T-helper 1 cell treated with Interleukin-12 subunit alpha and Interleukin-12 subunit beta and Interleukin-4 antibody, amounts not matched to agents 30 μg/mL and 1 μg/mL, for 36 hours (primary cell): ENCODE results near the gene DUSP8.
"Not testable (repeated sequence)": the region's sequence is repeated elsewhere in the genome, so short reads cannot be mapped to it uniquely, and the experiment has no call there.

Experiments used
- H3K27ac Mint-ChIP-seq: one replicate; pipeline ENCODE4 v1.8.0; 2021; ENCODE audit warnings: mild to moderate bottlenecking, mixed read lengths
- H3K27me3 Mint-ChIP-seq: one replicate; pipeline ENCODE4 v1.8.0; 2021; ENCODE audit warnings: low read depth, mixed read lengths
- H3K36me3 Mint-ChIP-seq: one replicate; pipeline ENCODE4 v1.8.0; 2021; ENCODE audit warnings: low read depth, mixed read lengths
- H3K4me1 Mint-ChIP-seq: one replicate; pipeline ENCODE4 v1.8.0; 2021; ENCODE audit warnings: low read depth, mixed read lengths
- H3K4me3 Mint-ChIP-seq: one replicate; pipeline ENCODE4 v1.8.0; 2021; ENCODE audit warnings: mild to moderate bottlenecking, moderate library complexity, mixed read lengths
- H3K9me3 Mint-ChIP-seq: one replicate; pipeline ENCODE4 v1.8.0; 2021; ENCODE audit warnings: mixed read lengths

Gene DUSP8, protein sequence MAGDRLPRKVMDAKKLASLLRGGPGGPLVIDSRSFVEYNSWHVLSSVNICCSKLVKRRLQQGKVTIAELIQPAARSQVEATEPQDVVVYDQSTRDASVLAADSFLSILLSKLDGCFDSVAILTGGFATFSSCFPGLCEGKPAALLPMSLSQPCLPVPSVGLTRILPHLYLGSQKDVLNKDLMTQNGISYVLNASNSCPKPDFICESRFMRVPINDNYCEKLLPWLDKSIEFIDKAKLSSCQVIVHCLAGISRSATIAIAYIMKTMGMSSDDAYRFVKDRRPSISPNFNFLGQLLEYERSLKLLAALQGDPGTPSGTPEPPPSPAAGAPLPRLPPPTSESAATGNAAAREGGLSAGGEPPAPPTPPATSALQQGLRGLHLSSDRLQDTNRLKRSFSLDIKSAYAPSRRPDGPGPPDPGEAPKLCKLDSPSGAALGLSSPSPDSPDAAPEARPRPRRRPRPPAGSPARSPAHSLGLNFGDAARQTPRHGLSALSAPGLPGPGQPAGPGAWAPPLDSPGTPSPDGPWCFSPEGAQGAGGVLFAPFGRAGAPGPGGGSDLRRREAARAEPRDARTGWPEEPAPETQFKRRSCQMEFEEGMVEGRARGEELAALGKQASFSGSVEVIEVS

DNA sequence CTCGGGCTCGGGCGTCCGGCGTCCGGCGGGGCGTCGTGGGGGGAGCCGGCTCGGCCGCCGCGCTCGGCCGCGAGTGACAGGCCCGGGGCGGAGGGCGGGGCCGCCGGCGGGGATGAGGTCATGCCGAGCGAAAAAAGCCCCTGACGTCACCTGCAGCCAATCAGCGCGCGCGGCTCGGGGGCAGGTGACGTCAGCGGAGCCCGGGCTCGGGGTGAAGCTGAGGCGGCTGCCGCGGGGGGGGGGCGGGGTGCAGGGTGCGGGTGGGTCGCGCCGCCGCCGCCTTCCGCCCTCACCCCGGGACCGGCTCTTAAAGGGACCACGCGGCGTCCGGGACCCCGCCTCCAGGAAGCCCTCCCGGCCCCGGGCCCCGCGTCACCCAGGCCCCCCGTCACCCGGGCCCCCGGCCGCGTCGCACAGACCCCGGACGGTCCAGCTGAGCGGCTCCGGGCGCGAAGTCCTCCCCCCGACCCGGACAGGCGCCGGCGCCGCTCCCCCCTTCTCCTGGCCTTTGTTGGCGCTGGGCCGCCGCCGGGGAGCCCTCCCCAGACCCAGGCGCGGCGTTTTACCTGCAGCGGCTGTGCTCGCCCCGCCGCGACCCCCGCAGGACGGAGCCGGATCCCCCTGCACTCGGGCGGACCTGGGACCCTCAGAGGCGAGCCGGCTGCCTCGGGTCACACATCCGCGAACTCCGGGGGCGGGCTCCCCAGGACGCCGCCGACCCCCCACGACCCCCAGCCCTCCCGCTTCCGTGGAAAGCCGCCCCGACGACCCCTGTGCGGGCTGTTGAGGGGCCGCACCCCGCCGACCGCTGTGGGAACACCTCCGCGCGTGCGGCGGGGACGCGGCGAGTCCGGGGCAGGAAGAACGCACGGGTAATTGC lies at the start of gene DUSP8:
TSS of gene DUSP8 (minus strand) at position 75 of the 880 bp plus-strand sequence. CDS start 6,445 bp downstream, outside the sequence.
- Mint-ChIP-seq H3K4me3 (no peak within 1 kb of the TSS), H3K4me1 (peaks cover 6% of the 10 kb centered on the region), H3K27ac (no peak within 1 kb of the TSS), H3K27me3 (peaks cover 40% of the 10 kb centered on the region), H3K36me3 (no peaks in the 10 kb centered on the region), H3K9me3 (no peaks in the 10 kb centered on the region)

DNA sequence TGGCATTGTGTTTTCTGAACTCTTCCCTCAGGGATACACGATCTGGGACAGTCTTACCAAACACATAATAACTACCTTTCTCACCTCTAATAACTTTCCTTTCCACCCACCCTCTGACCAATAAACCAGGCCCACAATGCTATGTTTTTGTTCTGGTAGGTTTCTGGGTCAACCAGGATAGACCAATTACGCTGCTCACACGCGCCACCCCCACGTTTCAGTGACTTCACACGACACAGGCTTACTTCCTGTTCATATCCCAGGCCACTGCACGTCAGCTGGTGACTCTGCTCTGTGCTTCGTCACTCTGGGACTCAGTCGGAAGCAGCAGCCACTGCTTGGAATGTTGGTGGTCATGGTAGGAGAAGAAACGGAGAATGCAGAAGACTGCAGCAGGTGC lies 47.4 kb upstream of the DUSP8 start:
- Mint-ChIP-seq H3K36me3 (no peaks in the 10 kb centered on the region), H3K27me3 (peaks cover 4% of the 10 kb centered on the region), H3K4me3 (no peak overlapping the region), H3K9me3 (no peaks in the 10 kb centered on the region), H3K4me1 (peaks cover 1% of the 10 kb centered on the region), H3K27ac (no peak overlapping the region)

DNA sequence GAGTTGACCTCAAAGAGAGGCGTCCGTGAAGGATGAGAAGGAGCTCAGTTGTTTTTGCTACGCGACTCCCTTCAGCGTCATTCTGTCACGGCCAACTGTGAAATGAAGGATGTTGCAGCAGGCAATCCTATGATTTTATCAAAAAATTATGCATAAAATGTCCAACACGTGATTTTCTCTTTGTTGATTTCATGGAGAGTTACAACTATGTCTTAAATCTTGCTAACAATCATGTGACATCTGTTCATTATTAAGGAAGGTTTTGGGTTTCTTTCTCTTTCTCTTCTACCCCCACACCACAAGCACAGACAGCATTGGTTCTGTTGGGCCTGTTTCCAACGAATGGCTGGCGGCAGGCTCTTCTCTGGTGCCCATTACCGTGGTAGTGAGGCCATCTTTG lies 46.2 kb upstream of the DUSP8 start:
- H3K4me3 Mint-ChIP-seq, result no peak overlapping the region
- no peaks in the 10 kb centered on the region for H3K36me3 Mint-ChIP-seq
- peaks cover 4% of the 10 kb centered on the region for H3K27me3 Mint-ChIP-seq
- no peak overlapping the region for H3K27ac Mint-ChIP-seq
- H3K4me1 Mint-ChIP-seq, result peaks cover 1% of the 10 kb centered on the region
- no peaks in the 10 kb centered on the region for H3K9me3 Mint-ChIP-seq

DNA sequence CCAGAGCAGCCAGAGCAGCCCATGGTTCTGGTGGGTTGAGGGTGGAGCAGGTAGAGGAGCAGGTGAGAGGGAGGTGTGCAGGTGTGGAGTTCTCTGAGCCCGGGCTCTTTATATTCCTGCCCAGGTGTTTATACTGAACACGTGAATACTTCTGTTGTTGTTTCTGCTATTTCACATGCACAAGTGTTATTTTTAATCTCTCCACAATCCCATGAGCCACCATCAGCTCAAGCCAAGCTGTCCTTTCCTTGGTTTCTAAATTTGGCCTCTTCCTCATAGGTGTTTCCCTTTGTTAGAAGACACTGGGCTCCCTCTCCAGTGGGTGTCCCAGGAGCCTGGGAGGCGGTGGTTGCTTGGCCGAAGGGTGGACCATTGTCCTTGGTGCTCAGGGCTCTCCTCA lies 36.3 kb upstream of the DUSP8 start, which contains the start of gene KRTAP5-3:
TSS of gene KRTAP5-3 (minus strand) at position 101 of the 400 bp plus-strand sequence. CDS start at position 23, 78 bp downstream.
- no peaks in the 10 kb centered on the region for H3K36me3 Mint-ChIP-seq
- no peaks in the 10 kb centered on the region for H3K9me3 Mint-ChIP-seq
- H3K27ac Mint-ChIP-seq, result no peak within 1 kb of the TSS
- peaks cover 10% of the 10 kb centered on the region for H3K27me3 Mint-ChIP-seq
- H3K4me1 Mint-ChIP-seq, result no peaks in the 10 kb centered on the region
- no peak within 1 kb of the TSS for H3K4me3 Mint-ChIP-seq

DNA sequence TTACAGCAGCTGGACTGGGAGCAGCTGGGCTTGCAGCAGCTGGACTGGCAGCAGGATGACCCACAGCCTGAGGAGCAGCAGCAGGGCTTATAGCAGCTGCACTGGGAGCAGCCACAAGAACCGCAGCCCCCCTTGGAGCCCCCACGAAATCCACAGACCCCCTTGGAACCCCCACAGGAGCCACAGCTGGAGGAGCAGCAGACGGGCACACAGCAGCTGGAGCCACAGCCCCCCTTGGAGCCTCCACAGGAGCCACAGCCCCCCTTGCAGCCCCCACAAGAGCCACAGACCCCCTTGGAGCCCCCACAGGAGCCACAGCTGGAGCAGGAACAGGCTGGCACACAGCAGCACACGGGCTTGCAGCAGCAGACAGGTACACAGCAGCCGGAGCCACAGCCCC lies 35.8 kb upstream of the DUSP8 start:
- not testable (repeated sequence) for H3K9me3 Mint-ChIP-seq, H3K27ac Mint-ChIP-seq, H3K4me1 Mint-ChIP-seq, H3K4me3 Mint-ChIP-seq, H3K36me3 Mint-ChIP-seq
- peaks cover 14% of the 10 kb centered on the region for H3K27me3 Mint-ChIP-seq

DNA sequence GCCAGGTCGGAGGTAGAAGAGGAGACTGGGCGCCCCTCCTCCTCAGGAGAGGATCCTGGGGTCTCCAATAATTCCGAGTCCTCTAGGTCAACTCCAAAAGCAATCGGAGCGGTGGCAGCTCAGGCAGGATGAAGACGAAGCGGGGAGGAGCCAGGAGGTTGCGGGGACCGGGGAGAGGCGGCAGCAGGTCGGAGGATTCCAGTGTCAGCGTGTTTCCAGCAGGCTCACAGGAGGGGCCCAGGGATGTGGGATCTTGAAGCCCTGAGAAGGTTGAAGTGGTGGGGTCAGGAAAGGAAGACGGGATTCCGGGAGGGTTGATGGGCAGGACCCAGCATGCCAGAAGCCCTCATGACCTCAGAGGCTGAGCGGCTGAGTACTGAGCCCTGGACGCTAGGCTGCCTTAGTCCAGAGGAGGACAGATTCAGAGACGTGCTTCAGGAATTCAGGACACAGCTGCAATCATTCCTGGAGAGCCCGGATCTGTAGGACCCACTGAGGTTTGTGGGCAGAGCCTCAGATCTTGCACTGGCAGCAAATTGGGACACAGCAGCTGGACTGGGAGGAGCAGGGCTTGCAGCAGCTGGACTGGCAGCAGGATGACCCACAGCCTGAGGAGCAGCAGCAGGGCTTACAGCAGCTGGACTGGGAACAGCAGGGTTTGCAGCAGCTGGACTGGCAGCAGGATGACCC lies 35.2 kb upstream of the DUSP8 start:
- H3K4me1 Mint-ChIP-seq, H3K9me3 Mint-ChIP-seq, H3K4me3 Mint-ChIP-seq, H3K36me3 Mint-ChIP-seq, H3K27ac Mint-ChIP-seq: not testable (repeated sequence)
- H3K27me3 Mint-ChIP-seq, result peaks cover 18% of the 10 kb centered on the region

DNA sequence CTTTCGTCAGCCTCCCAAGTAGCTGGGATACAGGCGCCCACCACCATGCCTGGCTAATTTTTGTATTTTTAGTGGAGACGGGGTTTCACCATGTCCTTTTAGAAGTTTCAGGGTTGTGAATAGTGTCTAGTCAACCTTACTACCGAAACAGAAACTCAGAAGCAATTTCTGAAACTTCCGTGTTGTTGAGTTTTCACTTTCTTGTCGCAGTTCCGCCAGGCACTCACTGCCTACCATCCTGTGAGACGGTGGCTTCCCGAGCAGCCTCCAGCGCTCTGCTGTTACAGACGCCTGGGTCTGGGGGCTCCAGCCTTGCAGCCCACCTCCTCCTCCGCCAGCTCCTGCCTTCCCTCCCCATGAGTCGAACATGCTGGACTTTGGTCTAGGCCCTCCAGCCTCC lies 33.9 kb upstream of the DUSP8 start:
- H3K36me3 Mint-ChIP-seq, H3K4me1 Mint-ChIP-seq, H3K27ac Mint-ChIP-seq, H3K9me3 Mint-ChIP-seq, H3K4me3 Mint-ChIP-seq: not testable (repeated sequence)
- H3K27me3 Mint-ChIP-seq, result peaks cover 25% of the 10 kb centered on the region

DNA sequence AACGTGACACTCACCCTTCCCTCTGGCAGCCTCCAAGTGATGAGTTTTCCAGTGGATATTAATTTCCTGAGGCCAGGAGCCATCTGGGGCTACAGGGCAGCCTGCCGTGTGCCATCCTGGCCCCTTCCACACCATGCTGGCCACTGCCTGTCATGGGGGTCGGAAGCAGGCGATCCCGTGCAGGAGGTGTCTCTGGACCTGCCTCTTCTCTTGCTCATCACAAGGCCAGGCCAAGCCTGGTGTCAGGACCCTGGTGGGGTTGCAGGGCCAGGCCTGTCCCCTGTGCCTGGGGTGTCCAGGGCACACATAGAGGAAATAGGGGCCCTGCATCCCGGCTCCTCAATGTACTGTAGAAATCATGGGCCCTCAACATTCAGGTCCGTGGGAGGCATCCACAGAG lies 32.6 kb upstream of the DUSP8 start:
- Mint-ChIP-seq H3K36me3 (no peaks in the 10 kb centered on the region), H3K9me3 (no peaks in the 10 kb centered on the region), H3K27me3 (peaks cover 34% of the 10 kb centered on the region), H3K4me3 (no peak overlapping the region), H3K27ac (no peak overlapping the region), H3K4me1 (no peaks in the 10 kb centered on the region)

DNA sequence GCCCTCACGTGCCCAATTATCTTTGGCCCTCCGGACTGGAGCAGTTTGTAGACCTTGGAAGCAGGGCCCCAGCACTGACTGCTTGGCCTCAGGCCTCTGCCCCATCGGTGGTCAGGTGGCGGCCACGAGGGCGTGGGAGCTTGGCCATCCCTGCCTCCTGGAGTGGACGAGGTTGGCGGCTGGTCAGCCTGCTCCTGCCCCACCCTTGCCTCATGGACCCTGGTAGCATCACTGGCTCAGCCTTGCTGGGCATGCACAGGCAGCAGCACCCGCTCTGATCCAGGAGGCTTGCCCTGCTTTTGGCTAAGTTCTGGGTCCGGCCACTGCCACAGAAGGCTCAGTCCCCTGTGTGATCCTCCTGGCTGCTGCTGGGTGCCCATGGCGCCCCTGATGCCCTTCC lies 32.1 kb upstream of the DUSP8 start:
- H3K27me3 Mint-ChIP-seq, result peaks cover 39% of the 10 kb centered on the region
- H3K27ac Mint-ChIP-seq, result no peak overlapping the region
- no peaks in the 10 kb centered on the region for H3K36me3 Mint-ChIP-seq
- H3K9me3 Mint-ChIP-seq, result no peaks in the 10 kb centered on the region
- H3K4me1 Mint-ChIP-seq, result no peaks in the 10 kb centered on the region
- H3K4me3 Mint-ChIP-seq, result no peak overlapping the region

DNA sequence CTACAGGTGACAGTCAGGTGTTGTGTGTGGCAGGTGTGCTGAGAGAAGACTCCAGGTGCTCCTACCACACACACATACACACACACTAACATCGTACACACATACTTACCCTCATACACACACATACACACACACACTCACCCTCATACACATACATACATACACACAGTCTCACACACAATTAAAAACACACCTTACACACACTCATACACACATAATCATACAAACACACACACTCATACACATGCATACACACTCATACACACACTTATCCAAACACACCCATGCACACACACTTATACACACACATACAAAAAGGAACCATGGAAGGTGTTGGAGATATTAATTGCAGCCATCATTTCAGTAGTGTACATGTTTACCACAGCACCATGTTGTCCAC lies 31.6 kb upstream of the DUSP8 start:
- H3K36me3 Mint-ChIP-seq, result no peaks in the 10 kb centered on the region
- H3K4me3 Mint-ChIP-seq, result no peak overlapping the region
- no peaks in the 10 kb centered on the region for H3K9me3 Mint-ChIP-seq
- H3K27me3 Mint-ChIP-seq, result peaks cover 44% of the 10 kb centered on the region
- no peak overlapping the region for H3K27ac Mint-ChIP-seq
- no peaks in the 10 kb centered on the region for H3K4me1 Mint-ChIP-seq

DNA sequence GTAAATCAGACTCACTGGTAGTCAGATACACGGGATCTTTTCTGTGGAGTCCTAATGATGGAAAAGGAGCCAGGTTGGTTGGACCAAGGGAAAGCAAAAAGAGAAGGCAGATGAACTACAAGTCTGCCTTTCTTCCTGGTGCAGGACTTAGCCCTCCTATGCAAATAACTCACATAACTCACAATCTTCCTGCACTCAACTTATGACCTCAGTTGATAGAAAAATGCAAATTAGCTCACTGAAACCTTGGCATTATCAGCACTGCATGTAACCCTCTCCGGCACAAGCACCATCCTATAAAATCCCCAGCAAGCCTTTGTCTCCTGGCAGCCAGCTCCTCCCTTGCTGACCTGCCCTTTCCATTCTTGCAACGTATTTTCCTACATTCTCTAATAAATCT lies 29.6 kb upstream of the DUSP8 start:
- not testable (repeated sequence) for H3K4me1 Mint-ChIP-seq, H3K36me3 Mint-ChIP-seq, H3K27ac Mint-ChIP-seq, H3K9me3 Mint-ChIP-seq, H3K4me3 Mint-ChIP-seq
- H3K27me3 Mint-ChIP-seq, result peaks cover 51% of the 10 kb centered on the region

DNA sequence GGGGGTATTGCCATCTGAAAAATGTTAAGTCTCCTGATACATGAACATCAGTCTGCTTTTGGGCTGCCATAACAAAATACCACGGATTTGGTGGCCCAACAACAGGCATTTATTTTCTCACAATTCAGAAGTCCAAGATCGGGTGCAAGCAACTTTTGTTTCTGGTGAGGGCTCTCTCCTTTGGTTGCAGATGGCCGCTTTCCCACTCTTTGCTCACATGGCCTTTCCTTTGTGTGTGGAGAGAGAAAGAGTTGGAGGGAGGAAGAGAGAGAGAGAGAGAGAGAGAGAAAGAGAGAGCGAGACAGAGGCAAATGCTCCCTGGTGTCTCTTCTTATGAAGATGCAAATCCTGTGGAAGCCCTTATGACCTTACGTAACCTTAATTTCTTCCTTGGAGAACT lies 28.6 kb upstream of the DUSP8 start:
- no peaks in the 10 kb centered on the region for H3K4me1 Mint-ChIP-seq
- H3K4me3 Mint-ChIP-seq, result no peak overlapping the region
- H3K27ac Mint-ChIP-seq, result no peak overlapping the region
- H3K9me3 Mint-ChIP-seq, result no peaks in the 10 kb centered on the region
- H3K27me3 Mint-ChIP-seq, result peaks cover 60% of the 10 kb centered on the region
- H3K36me3 Mint-ChIP-seq, result no peaks in the 10 kb centered on the region

DNA sequence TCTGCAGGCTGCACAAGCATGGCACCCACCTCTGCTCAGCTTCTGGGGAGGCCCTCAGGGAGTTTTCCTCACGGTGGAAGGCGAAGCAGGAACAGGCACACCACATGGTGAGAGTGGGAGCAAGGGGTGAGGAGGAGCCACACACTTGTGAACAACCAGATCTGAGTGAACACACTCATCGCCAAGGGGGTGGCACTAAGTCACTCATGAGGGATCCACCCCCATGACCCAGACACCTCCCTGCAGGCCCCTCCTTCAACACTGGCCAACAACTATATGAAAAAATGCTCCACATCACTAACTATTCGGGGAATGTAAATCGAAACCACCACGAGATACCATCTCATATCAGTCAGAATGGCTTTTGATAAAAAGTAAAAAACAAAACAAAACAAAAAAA lies 26.7 kb upstream of the DUSP8 start:
- no peaks in the 10 kb centered on the region for H3K36me3 Mint-ChIP-seq
- no peak overlapping the region for H3K4me3 Mint-ChIP-seq
- peaks cover 75% of the 10 kb centered on the region for H3K27me3 Mint-ChIP-seq

DNA sequence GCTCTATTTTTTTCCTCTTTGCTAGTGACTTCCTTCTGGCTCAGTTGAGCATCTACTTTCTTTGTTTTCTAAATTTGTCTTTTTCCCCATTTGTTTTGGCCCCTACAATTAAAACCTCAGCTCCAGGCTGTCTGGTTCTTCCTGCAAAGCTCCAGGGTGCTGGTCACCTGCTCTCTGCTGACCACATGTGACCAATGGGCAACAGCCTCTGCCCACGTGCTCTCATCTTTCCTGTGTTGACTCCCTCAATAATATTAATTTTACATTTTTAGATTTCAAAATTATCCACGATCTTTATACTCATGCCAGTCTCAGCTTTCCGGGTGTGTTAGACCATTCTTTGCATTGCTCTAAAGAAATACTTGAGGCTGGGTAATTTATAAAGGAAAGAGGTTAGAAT lies 26.3 kb upstream of the DUSP8 start:
- H3K4me1 Mint-ChIP-seq, H3K36me3 Mint-ChIP-seq, H3K27ac Mint-ChIP-seq, H3K4me3 Mint-ChIP-seq, H3K9me3 Mint-ChIP-seq: not testable (repeated sequence)
- H3K27me3 Mint-ChIP-seq, result peaks cover 79% of the 10 kb centered on the region

More for the DNA sequence above, 26.7 kb upstream of the DUSP8 start:
- Mint-ChIP-seq H3K9me3 (no peaks in the 10 kb centered on the region), H3K4me1 (no peaks in the 10 kb centered on the region), H3K27ac (no peak overlapping the region)
